ENCODE results near the gene BRCC3. TPM values are rescaled to one million over a fixed set of nuclear protein-coding genes. Genes with fewer than 3 reads are reported as not detected.

The BRCC3 gene
- total and polyA plus RNA-seq, 2 donors (not counting 3 experiments of a cell fraction or from before 2014, with no cell fraction given) = 12.4 to 25.5 TPM

DNA sequence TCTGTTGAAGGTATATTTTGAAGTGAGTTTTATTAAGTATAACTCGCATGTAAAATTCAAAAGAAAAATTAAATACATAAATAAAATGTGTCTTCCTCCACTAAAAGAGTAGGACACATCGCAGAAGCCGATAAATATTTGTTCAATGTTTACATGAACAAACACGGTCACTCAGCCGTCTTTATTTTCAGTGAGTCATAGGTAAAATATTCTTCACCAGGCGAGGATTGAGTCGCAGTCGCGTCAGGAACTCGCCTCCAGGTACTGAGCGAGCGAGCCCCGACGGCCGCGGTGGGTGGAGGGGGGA lies 44.9 kb upstream of the BRCC3 start:
- H2AFZ ChIP-seq (ENCODE audit: low read depth, low read length) = peak overlapping the region; percentile 48
- dilution Hi-C loops (cut with MboI; ENCODE audit: extremely low pct_ligation_motif_present, low sequenced_read_pairs) = no loop called here
- no peaks in the 10 kb centered on the region for H3K4me1 ChIP-seq (ENCODE audit: control insufficient read depth, extremely low read depth, insufficient read depth, low read length)
- no peaks in the 10 kb centered on the region for H3K9me3 ChIP-seq (replicated peaks; ENCODE audit: control insufficient read depth, insufficient read depth, low read length)
- FAIRE-seq = peak; percentile 28
- BruUV-seq (replicated peaks) = no TSS peak
- intact Hi-C loops (cut with micrococcal nuclease) = loop anchor here (1.0 to 5.0 kb wide), 3 partner anchors 45 to 191 kb away; partner anchors contain the start of genes BRCC3, CMC4, MTCP1 and VBP1
- TF ChIP-seq MYC (IDR thresholded peaks at IDR 0.05; ENCODE audit: low read depth, low read length) (no peak), POLR2A (IDR thresholded peaks at IDR 0.05; ENCODE audit: low read depth, low read length) (no peak), JUN (IDR thresholded peaks at IDR 0.05; ENCODE audit: borderline replicate concordance, insufficient read depth, insufficient read length, low read depth) (no peak), EZH2 (IDR thresholded peaks at IDR 0.05; ENCODE audit: borderline replicate concordance, low read depth, low read length, severe bottlenecking) (no peak), POLR2AphosphoS5 (IDR thresholded peaks at IDR 0.05; ENCODE audit: insufficient read depth, low read depth, low read length) (no peak)
- TF ChIP-seq, protein P1, sequence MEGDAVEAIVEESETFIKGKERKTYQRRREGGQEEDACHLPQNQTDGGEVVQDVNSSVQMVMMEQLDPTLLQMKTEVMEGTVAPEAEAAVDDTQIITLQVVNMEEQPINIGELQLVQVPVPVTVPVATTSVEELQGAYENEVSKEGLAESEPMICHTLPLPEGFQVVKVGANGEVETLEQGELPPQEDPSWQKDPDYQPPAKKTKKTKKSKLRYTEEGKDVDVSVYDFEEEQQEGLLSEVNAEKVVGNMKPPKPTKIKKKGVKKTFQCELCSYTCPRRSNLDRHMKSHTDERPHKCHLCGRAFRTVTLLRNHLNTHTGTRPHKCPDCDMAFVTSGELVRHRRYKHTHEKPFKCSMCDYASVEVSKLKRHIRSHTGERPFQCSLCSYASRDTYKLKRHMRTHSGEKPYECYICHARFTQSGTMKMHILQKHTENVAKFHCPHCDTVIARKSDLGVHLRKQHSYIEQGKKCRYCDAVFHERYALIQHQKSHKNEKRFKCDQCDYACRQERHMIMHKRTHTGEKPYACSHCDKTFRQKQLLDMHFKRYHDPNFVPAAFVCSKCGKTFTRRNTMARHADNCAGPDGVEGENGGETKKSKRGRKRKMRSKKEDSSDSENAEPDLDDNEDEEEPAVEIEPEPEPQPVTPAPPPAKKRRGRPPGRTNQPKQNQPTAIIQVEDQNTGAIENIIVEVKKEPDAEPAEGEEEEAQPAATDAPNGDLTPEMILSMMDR (IDR thresholded peaks at IDR 0.05; ENCODE audit: extremely low read depth in 1 of 2, insufficient read depth in 1 of 2, low read depth in 1 of 2, low read length in 2 of 2) = no peak
- H3K79me2 ChIP-seq (ENCODE audit: control insufficient read depth, insufficient read depth, low read length) = peaks cover 8% of the 10 kb centered on the region
- H3K9me1 ChIP-seq (replicated peaks; ENCODE audit: control insufficient read depth, extremely low read depth, insufficient read depth, low read length) = no peaks in the 10 kb centered on the region
- peak overlapping the region; percentile 87 for H3K9ac ChIP-seq (replicated peaks; ENCODE audit: extremely low read depth, insufficient read depth, low read length)
- no peaks in the 10 kb centered on the region for H4K20me1 ChIP-seq (replicated peaks; ENCODE audit: control insufficient read depth, extremely low read depth, insufficient read depth, low read length)
- CTCF ChIA-PET = interaction anchor here (0.7 to 1.5 kb wide), 6 partner anchors 16 to 190 kb away, joined by 3 to 8 read pairs (median 4); partner anchors contain the start of gene VBP1
- H3K27me3 ChIP-seq (ENCODE audit: control insufficient read depth in 2 of 2, insufficient read depth in 2 of 2, low read length in 2 of 2) = peaks cover 2 to 5% of the 10 kb centered on the region in 2 experiments
- no peak for DNase-seq (ENCODE audit: low read depth, low spot score)
- H3K36me3 ChIP-seq (ENCODE audit: control insufficient read depth in 2 of 2, extremely low read depth in 1 of 2, insufficient read depth in 2 of 2, low read length in 2 of 2) = no peaks in the 10 kb centered on the region
- POLR2A ChIA-PET = no interaction called here
- peak overlapping the region; percentile 39 to 82 (median 72) for H3K4me3 ChIP-seq (replicated peaks in 1 of 3; ENCODE audit: insufficient read depth in 1 of 3, low read depth in 1 of 3, low read length in 3 of 3)
- H3K4me2 ChIP-seq (ENCODE audit: insufficient read depth, low read length) = peak overlapping the region; percentile 82
- peak overlapping the region; percentile 96 for H3K27ac ChIP-seq (ENCODE audit: insufficient read depth, low read depth, low read length)

Measured in endothelial cell of umbilical vein (primary cell).